GM23338 (cell line): Measurements from ENCODE around the gene ANKS1B. TPM values are rescaled to one million over a fixed set of nuclear protein-coding genes. Genes with fewer than 3 reads are reported as not detected.
"Not testable (repeated sequence)": the region's sequence is repeated elsewhere in the genome, so short reads cannot be mapped to it uniquely, and the experiment has no call there.

Source experiments
- ATAC-seq: fragments of 200-7000 bp; cut with Tn5 transposase; 3 replicates; pipeline ENCODE4 v1.9.1; 2020
- DNase-seq: peaks from one replicate; pipeline ENCODE4 v3.0.0-alpha.2; 2015; ENCODE audit warnings: low spot score
- H2AFZ ChIP-seq: fragments of 200-600 bp; sonication (generic); 2 replicates; pipeline ENCODE4 v1.8.0; 2016; ENCODE audit warnings: antibody characterized with exemption, mild to moderate bottlenecking, moderate library complexity
- H3F3A ChIP-seq: fragments of 200-600 bp; sonication (generic); replicated peaks from 2 replicates; pipeline ENCODE4 v1.8.0; 2017; ENCODE audit warnings: antibody characterized with exemption, mixed run types, low read depth
- H3K27ac ChIP-seq: fragments of 200-600 bp; sonication (generic); 2 replicates; pipeline ENCODE4 v1.6.1; 2016; ENCODE audit warnings: low read depth
- H3K27me3 ChIP-seq: fragments of 200-600 bp; sonication (generic); 2 replicates; pipeline ENCODE4 v1.8.0; 2016; ENCODE audit warnings: mild to moderate bottlenecking, mixed run types, moderate library complexity; ENCODE audit not compliant: insufficient read depth
- H3K36me3 ChIP-seq: fragments of 200-600 bp; sonication (generic); 2 replicates; pipeline ENCODE4 v1.8.0; 2016; ENCODE audit warnings: mild to moderate bottlenecking; ENCODE audit not compliant: insufficient read depth
- H3K4me1 ChIP-seq: fragments of 200-600 bp; sonication (generic); 2 replicates; pipeline ENCODE4 v1.8.0; 2016; ENCODE audit warnings: mild to moderate bottlenecking, moderate library complexity; ENCODE audit not compliant: insufficient read depth
- H3K4me2 ChIP-seq: fragments of 200-600 bp; sonication (generic); 2 replicates; pipeline ENCODE4 v1.7.1; 2017; ENCODE audit warnings: mixed run types
- H3K4me3 ChIP-seq: fragments of 200-600 bp; sonication (generic); 2 replicates; pipeline ENCODE4 v1.6.1; 2016; ENCODE audit warnings: mixed run types
- H3K79me2 ChIP-seq: fragments of 200-600 bp; sonication (generic); replicated peaks from 2 replicates; pipeline ENCODE4 v1.8.0; 2017; ENCODE audit warnings: mild to moderate bottlenecking; ENCODE audit not compliant: insufficient read depth
- H3K9me2 ChIP-seq: fragments of 200-600 bp; sonication (generic); 2 replicates; pipeline ENCODE4 v1.8.0; 2017; ENCODE audit not compliant: insufficient read depth
- H4K20me1 ChIP-seq: fragments of 200-600 bp; sonication (generic); replicated peaks from 2 replicates; pipeline ENCODE4 v1.8.0; 2017; ENCODE audit warnings: mild to moderate bottlenecking; ENCODE audit not compliant: insufficient read depth
- H3K27ac Mint-ChIP-seq: 2 replicates; pipeline ENCODE4 v1.8.0; 2020; ENCODE audit warnings: inconsistent platforms, mild to moderate bottlenecking, moderate library complexity, mixed read lengths
- H3K27me3 Mint-ChIP-seq: 3 replicates; pipeline ENCODE4 v1.8.0; 2022; ENCODE audit warnings: low read depth, mild to moderate bottlenecking, moderate library complexity, mixed read lengths, inconsistent platforms; ENCODE audit not compliant: insufficient read depth, poor library complexity
- H3K36me3 Mint-ChIP-seq: 3 replicates; pipeline ENCODE4 v1.8.0; 2021; ENCODE audit warnings: low read depth, mild to moderate bottlenecking, inconsistent platforms, moderate library complexity, mixed read lengths
- H3K4me1 Mint-ChIP-seq: 3 replicates; pipeline ENCODE4 v1.8.0; 2020; ENCODE audit warnings: mild to moderate bottlenecking, inconsistent platforms, mixed read lengths
- H3K4me3 Mint-ChIP-seq: 3 replicates; pipeline ENCODE4 v1.8.0; 2021; ENCODE audit warnings: moderate library complexity, mild to moderate bottlenecking, inconsistent platforms, mixed read lengths
- H3K9me3 Mint-ChIP-seq: 3 replicates; pipeline ENCODE4 v1.8.0; 2020; ENCODE audit warnings: moderate library complexity, mild to moderate bottlenecking, inconsistent platforms, mixed read lengths
- EZH2 ChIP-seq: fragments of 200-600 bp; sonication (generic); IDR thresholded peaks from one replicate; pipeline ENCODE4 v1.8.0; 2017; ENCODE audit warnings: antibody characterized with exemption, mild to moderate bottlenecking, low read depth; ENCODE audit not compliant: unreplicated experiment
- NANOG ChIP-seq: IDR thresholded peaks from 2 replicates; pipeline ENCODE4 v1.6.1; 2016; ENCODE audit warnings: antibody characterized with exemption, borderline replicate concordance
- polyA plus RNA-seq: library from polyadenylated mRNA; unstranded; fragments of >200 nt; fragmentation: Nextera tagmentation; extraction: Ambion mirVana; gene quantifications from 2 replicates; pipeline ENCODE4 v1.2.1, GENCODE V29; 2016
- total RNA-seq: library from RNA; depleted of rRNA; stranded (reverse); fragments of >200 nt; shearing (Covaris generic); gene quantifications from 2 replicates; pipeline ENCODE4 v1.2.3, GENCODE V29; 2014
- TF ChIP-seq, protein P1 (sequence below): IDR thresholded peaks from 2 replicates; pipeline ENCODE4 v1.6.1; 2016; ENCODE audit warnings: antibody characterized with exemption
- TF ChIP-seq, protein P2 (sequence below): fragments of 250-450 bp; sonication (Bioruptor Pico); IDR thresholded peaks from 2 replicates; pipeline ENCODE4 v1.5.0; 2020; ENCODE audit warnings: mild to moderate bottlenecking, moderate library complexity

ANKS1B gene
- total and polyA plus RNA-seq, 2 experiments from 2014 or later = 4.3 to 5.8 TPM

DNA sequence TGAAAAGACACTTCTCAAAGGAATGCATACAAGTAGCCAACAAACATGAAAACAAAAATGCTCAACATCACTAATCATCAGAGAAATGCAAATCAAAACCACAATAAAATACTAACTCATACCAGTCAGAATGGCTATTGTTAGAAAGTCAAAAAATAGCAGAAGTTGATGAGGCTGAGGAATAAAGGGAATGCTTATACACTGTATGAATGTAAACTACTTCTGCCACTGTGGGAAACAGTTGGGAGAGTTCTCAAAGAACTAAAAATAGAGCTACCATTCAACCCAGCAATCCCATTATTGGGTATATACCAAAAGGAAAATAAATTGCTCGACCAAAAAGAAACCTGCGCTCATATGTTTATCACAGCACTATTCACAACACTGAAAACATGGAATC, 360.1 kb downstream of the ANKS1B start:
- not testable (repeated sequence) for H3K4me1 ChIP-seq, H2AFZ ChIP-seq, H3K27me3 ChIP-seq, H3K27ac ChIP-seq, H3K4me2 ChIP-seq, H4K20me1 ChIP-seq, H3K9me3 Mint-ChIP-seq, H3K4me3 ChIP-seq, H3K4me3 Mint-ChIP-seq, H3K9me2 ChIP-seq, H3F3A ChIP-seq, H3K79me2 ChIP-seq, H3K4me1 Mint-ChIP-seq, H3K36me3 ChIP-seq, H3K36me3 Mint-ChIP-seq, H3K27ac Mint-ChIP-seq, H3K27me3 Mint-ChIP-seq, ATAC-seq, DNase-seq

DNA sequence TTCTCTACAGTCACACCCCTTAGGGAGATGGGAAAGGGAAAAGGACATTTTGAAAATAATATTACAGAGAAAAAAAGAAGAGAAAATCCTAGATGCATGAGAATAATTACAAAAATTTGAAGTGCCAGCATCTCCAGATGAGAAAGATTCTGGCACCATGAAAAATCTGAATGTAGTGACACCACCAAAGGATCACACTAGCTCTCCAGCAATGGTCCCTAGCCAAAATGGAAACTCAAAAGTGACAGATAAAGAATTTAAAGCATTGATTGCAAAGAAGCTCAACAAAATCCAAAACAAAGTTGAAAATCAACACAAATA, 364.6 kb downstream of the ANKS1B start:
- Histone ChIP-seq H2AFZ (no peak overlapping the region), H3K27ac (no peak overlapping the region), H3K27me3 (no peaks in the 10 kb centered on the region), H4K20me1 (no peaks in the 10 kb centered on the region), H3K9me2 (no peaks in the 10 kb centered on the region), H3K79me2 (no peaks in the 10 kb centered on the region), H3F3A (no peaks in the 10 kb centered on the region), H3K4me1 (peaks cover 4% of the 10 kb centered on the region; the same call in 1 of the 2 replicates), H3K36me3 (no peaks in the 10 kb centered on the region), H3K4me3 (no peak overlapping the region), H3K4me2 (no peak overlapping the region)
- ATAC-seq = no peak
- Mint-ChIP-seq H3K36me3 (peaks cover 4% of the 10 kb centered on the region; the same call in 1 of the 3 replicates), H3K9me3 (no peaks in the 10 kb centered on the region; the same call in 1 of the 3 replicates), H3K27ac (no peak overlapping the region), H3K4me3 (no peak overlapping the region), H3K4me1 (no peaks in the 10 kb centered on the region), H3K27me3 (peaks cover 1% of the 10 kb centered on the region)
- TF ChIP-seq, protein P1, sequence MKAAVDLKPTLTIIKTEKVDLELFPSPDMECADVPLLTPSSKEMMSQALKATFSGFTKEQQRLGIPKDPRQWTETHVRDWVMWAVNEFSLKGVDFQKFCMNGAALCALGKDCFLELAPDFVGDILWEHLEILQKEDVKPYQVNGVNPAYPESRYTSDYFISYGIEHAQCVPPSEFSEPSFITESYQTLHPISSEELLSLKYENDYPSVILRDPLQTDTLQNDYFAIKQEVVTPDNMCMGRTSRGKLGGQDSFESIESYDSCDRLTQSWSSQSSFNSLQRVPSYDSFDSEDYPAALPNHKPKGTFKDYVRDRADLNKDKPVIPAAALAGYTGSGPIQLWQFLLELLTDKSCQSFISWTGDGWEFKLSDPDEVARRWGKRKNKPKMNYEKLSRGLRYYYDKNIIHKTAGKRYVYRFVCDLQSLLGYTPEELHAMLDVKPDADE = no peak
- TF ChIP-seq EZH2 = no peak
- TF ChIP-seq, protein P2, sequence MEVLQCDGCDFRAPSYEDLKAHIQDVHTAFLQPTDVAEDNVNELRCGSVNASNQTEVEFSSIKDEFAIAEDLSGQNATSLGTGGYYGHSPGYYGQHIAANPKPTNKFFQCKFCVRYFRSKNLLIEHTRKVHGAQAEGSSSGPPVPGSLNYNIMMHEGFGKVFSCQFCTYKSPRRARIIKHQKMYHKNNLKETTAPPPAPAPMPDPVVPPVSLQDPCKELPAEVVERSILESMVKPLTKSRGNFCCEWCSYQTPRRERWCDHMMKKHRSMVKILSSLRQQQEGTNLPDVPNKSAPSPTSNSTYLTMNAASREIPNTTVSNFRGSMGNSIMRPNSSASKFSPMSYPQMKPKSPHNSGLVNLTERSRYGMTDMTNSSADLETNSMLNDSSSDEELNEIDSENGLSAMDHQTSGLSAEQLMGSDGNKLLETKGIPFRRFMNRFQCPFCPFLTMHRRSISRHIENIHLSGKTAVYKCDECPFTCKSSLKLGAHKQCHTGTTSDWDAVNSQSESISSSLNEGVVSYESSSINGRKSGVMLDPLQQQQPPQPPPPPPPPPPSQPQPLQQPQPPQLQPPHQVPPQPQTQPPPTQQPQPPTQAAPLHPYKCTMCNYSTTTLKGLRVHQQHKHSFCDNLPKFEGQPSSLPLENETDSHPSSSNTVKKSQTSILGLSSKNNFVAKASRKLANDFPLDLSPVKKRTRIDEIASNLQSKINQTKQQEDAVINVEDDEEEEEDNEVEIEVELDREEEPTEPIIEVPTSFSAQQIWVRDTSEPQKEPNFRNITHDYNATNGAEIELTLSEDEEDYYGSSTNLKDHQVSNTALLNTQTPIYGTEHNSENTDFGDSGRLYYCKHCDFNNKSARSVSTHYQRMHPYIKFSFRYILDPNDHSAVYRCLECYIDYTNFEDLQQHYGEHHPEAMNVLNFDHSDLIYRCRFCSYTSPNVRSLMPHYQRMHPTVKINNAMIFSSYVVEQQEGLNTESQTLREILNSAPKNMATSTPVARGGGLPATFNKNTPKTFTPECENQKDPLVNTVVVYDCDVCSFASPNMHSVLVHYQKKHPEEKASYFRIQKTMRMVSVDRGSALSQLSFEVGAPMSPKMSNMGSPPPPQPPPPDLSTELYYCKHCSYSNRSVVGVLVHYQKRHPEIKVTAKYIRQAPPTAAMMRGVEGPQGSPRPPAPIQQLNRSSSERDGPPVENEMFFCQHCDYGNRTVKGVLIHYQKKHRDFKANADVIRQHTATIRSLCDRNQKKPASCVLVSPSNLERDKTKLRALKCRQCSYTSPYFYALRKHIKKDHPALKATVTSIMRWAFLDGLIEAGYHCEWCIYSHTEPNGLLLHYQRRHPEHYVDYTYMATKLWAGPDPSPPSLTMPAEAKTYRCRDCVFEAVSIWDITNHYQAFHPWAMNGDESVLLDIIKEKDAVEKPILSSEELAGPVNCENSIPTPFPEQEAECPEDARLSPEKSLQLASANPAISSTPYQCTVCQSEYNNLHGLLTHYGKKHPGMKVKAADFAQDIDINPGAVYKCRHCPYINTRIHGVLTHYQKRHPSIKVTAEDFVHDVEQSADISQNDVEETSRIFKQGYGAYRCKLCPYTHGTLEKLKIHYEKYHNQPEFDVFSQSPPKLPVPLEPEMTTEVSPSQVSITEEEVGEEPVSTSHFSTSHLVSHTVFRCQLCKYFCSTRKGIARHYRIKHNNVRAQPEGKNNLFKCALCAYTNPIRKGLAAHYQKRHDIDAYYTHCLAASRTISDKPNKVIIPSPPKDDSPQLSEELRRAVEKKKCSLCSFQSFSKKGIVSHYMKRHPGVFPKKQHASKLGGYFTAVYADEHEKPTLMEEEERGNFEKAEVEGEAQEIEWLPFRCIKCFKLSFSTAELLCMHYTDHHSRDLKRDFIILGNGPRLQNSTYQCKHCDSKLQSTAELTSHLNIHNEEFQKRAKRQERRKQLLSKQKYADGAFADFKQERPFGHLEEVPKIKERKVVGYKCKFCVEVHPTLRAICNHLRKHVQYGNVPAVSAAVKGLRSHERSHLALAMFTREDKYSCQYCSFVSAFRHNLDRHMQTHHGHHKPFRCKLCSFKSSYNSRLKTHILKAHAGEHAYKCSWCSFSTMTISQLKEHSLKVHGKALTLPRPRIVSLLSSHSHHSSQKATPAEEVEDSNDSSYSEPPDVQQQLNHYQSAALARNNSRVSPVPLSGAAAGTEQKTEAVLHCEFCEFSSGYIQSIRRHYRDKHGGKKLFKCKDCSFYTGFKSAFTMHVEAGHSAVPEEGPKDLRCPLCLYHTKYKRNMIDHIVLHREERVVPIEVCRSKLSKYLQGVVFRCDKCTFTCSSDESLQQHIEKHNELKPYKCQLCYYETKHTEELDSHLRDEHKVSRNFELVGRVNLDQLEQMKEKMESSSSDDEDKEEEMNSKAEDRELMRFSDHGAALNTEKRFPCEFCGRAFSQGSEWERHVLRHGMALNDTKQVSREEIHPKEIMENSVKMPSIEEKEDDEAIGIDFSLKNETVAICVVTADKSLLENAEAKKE (CRISPR knock-in tag) = no peak
- no peak for TF ChIP-seq NANOG
- no peak for DNase-seq
